Measurements from ENCODE around the gene PAX5.
A peak's percentile ranks its signal among the peaks of the same experiment; 100 is the strongest.

The PAX5 gene

GRCh38 chr9:37029304-37029775, 4.7 kb downstream of the PAX5 start:
- ChIA-PET CTCF (no interaction called here), POLR2A (no interaction called here)
- DNase-seq (ENCODE audit: extremely low spot score): no peak
- no peak for TF ChIP-seq ARNT (IDR thresholded peaks at IDR 0.05)
- TF ChIP-seq PKNOX1 (IDR thresholded peaks at IDR 0.05): no peak
- TF ChIP-seq BHLHE40 (IDR thresholded peaks at IDR 0.05; ENCODE audit: borderline replicate concordance): no peak

GRCh38 chr9:37028420-37029031, 5.5 kb downstream of the PAX5 start:
- POLR2A ChIA-PET: no interaction called here
- TF ChIP-seq ARNT (IDR thresholded peaks at IDR 0.05) (no peak), LEF1 (IDR thresholded peaks at IDR 0.05; ENCODE audit: borderline replicate concordance) (no peak), SUZ12 (IDR thresholded peaks at IDR 0.05) (no peak), L3MBTL2 (conservative IDR thresholded peaks at IDR 0.05) (no peak), PKNOX1 (IDR thresholded peaks at IDR 0.05) (no peak)
- CTCF ChIA-PET: no interaction called here
- DNase-seq (ENCODE audit: extremely low spot score): no peak

GRCh38 chr9:37027582-37028419, 6.3 kb downstream of the PAX5 start:
- 0 out of 2 replicates have a peak, but pooled peaks have one; percentile 48 for TF ChIP-seq ARNT (IDR thresholded peaks at IDR 0.05)
- peak; percentile 32; the same call in 1 of the 2 replicates for TF ChIP-seq L3MBTL2 (conservative IDR thresholded peaks at IDR 0.05)
- no peak for TF ChIP-seq FOXA1 (IDR thresholded peaks at IDR 0.05)
- TF ChIP-seq HDGF (IDR thresholded peaks at IDR 0.05; ENCODE audit: borderline replicate concordance): peak; percentile 24; the same call in 1 of the 2 replicates
- peak; percentile 98 for TF ChIP-seq PKNOX1 (IDR thresholded peaks at IDR 0.05)
- no peak for TF ChIP-seq FOXK2 (IDR thresholded peaks at IDR 0.05)
- POLR2A ChIA-PET: no interaction called here
- DNase-seq (ENCODE audit: extremely low spot score): peak; percentile 100
- CTCF ChIA-PET: no interaction called here

- ChIA-PET CTCF (no interaction called here), POLR2A (no interaction called here)
- no peak for TF ChIP-seq SP1 (IDR thresholded peaks at IDR 0.05)
- TF ChIP-seq LEF1 (IDR thresholded peaks at IDR 0.05; ENCODE audit: borderline replicate concordance): no peak
- peak; percentile 40 for TF ChIP-seq L3MBTL2 (conservative IDR thresholded peaks at IDR 0.05)
- no peak for TF ChIP-seq ELF4 (IDR thresholded peaks at IDR 0.05)
- no peak for TF ChIP-seq BHLHE40 (IDR thresholded peaks at IDR 0.05; ENCODE audit: borderline replicate concordance)
- TF ChIP-seq PKNOX1 (IDR thresholded peaks at IDR 0.05): no peak
- no peak for DNase-seq (ENCODE audit: extremely low spot score)
These were observed 7.0 kb downstream of the PAX5 start for GRCh38 chr9:37026931-37027581.

- DNase-seq (ENCODE audit: extremely low spot score): peak; percentile 24
- POLR2A ChIA-PET: no interaction called here
- TF ChIP-seq L3MBTL2 (conservative IDR thresholded peaks at IDR 0.05) (no peak), FOXK2 (IDR thresholded peaks at IDR 0.05) (no peak), NFRKB (IDR thresholded peaks at IDR 0.05) (no peak), PKNOX1 (IDR thresholded peaks at IDR 0.05) (no peak), TARDBP (IDR thresholded peaks at IDR 0.05) (no peak), CTBP1 (IDR thresholded peaks at IDR 0.05; ENCODE audit: borderline replicate concordance) (no peak), ELF4 (IDR thresholded peaks at IDR 0.05) (no peak), SUZ12 (IDR thresholded peaks at IDR 0.05) (no peak), LEF1 (IDR thresholded peaks at IDR 0.05; ENCODE audit: borderline replicate concordance) (no peak), ARNT (IDR thresholded peaks at IDR 0.05) (no peak), HDGF (IDR thresholded peaks at IDR 0.05; ENCODE audit: borderline replicate concordance) (no peak), ZNF384 (IDR thresholded peaks at IDR 0.05) (no peak)
- CTCF ChIA-PET: no interaction called here
These were observed 7.7 kb downstream of the PAX5 start for GRCh38 chr9:37026113-37026930.
